ENCODE measurements around the gene FANCG. TPM values are rescaled to one million over a fixed set of nuclear protein-coding genes. Genes with fewer than 3 reads are reported as not detected.
A peak's percentile ranks its signal among the peaks of the same experiment; 100 is the strongest.

FANCG gene
- total RNA-seq, 2 donors from 2014 or later, result 114 to 194 TPM

DNA sequence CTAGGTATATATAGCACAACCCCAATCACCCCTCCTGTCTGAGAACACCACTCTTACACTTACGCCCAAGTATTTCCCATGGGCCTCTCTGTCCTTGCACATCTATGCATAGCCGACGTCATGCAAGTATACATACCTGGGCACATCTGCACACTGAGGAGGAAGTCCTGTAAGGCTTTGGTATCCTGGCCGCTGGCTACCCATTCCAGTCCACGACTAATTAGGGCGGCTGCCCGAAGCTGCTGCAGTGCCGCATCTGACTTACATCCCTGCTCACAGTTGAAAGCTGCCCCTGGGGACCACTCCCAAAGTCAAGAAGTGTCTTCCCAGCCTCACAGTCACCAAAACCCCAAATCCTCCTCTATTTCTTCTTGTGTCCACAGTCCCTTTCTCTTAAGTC, 5.0 kb downstream of the FANCG start:
- no peak for DNase-seq (ENCODE audit: low spot score in 2 of 2)
- Mint-ChIP-seq H3K27ac (no peak overlapping the region), H3K9me3 (no peaks in the 10 kb centered on the region), H3K36me3 (peaks cover 64 to 74% of the 10 kb centered on the region in 2 donors)
- no peak for ATAC-seq

DNA sequence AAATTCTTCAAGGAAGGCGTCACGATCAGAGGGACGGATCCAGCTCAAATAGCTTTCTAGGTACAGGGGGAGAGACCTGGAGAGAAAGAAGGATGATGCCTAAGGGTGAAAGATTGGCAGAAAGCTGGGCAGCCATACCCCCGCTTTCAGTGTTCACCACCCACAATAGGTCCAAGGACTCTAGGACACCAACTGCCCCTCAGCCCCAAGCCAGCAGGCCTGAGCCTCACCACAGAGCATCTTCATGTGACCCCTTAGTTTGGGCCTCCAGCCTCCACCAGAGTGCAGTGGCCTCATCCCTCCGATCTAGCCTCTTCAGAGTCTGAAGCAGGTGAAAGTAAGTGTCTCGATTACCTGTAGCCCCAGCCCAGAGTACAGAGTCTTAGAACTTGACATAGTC, 5.6 kb downstream of the FANCG start:
- Mint-ChIP-seq H3K9me3 (no peaks in the 10 kb centered on the region), H3K27ac (no peak overlapping the region), H3K36me3 (peaks cover 58 to 73% of the 10 kb centered on the region in 2 donors)
- no peak for DNase-seq (ENCODE audit: low spot score in 2 of 2)
- ATAC-seq, result no peak

GRCh38 chr9:35073279-35073612, 6.5 kb downstream of the FANCG start:
- peak in 1 of 2 donors; percentile 21 for ATAC-seq
- peak overlapping the region; percentile 94 to 97 for H3K27ac Mint-ChIP-seq
- H3K9me3 Mint-ChIP-seq, result no peaks in the 10 kb centered on the region
- peaks cover 50 to 72% of the 10 kb centered on the region in 2 donors for H3K36me3 Mint-ChIP-seq
- DNase-seq (ENCODE audit: low spot score in 2 of 2), result peak in 1 of 2 donors; percentile 19

DNA sequence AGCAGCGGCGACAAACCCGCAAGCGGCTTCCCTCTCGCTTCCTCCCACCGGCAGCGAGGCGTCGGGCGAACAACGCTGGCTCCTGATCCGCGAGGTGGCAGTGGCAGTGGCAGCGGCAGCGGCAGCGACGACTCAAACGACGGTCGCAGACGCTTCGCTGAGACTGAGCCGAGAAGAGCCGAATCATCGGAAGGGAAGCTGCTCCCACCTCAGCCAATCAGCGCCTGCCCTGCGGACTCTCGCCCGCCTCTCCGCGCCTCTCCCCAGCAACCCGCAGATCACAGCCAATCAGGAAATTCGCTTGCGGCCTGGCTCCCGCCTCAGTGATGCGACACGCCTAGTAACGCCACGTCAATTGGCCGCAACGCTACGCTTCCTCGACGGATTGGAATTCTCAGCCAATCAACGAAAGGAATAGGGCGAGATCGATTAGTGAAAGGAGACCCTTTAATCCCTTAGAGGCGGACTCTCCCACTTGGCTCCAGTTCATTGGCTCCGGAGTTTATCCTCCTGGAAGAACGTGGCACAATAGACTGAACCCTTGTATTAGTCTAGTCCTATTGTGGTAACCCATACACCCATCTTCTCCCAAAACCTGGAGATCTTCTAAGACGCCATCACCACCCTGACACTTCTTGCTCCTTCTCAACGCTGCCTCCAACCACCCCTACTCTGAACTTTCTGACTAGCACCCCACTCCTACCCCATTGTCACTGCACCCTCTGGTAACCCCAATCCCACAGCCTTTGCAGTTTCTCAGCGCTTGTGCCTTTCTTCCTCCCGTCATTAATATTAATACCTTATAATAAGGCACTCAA, 7.1 kb downstream of the FANCG start, which contains the start of gene VCP:
TSS of gene VCP (minus strand) at position 165 of the 818 bp plus-strand sequence. CDS start 272 bp downstream, outside the sequence.
- peak; percentile 88 to 91 for ATAC-seq
- no peaks in the 10 kb centered on the region for H3K9me3 Mint-ChIP-seq
- peaks cover 50 to 72% of the 10 kb centered on the region in 2 donors for H3K36me3 Mint-ChIP-seq
- DNase-seq (ENCODE audit: low spot score in 2 of 2), result peak; percentile 93 to 99
- H3K27ac Mint-ChIP-seq, result peak within 1 kb of the TSS; percentile 94 to 99

GRCh38 chr9:35071814-35072460, 7.8 kb downstream of the FANCG start:
- ATAC-seq (peak; percentile 66 to 68), DNase-seq (ENCODE audit: low spot score in 2 of 2) (peak; percentile 69 to 83)
- Mint-ChIP-seq H3K27ac (peak overlapping the region; percentile 94 to 99), H3K9me3 (no peaks in the 10 kb centered on the region), H3K36me3 (peaks cover 50 to 72% of the 10 kb centered on the region in 2 donors)

- H3K36me3 Mint-ChIP-seq, result peaks cover 52 to 73% of the 10 kb centered on the region in 2 donors
- ATAC-seq (no peak), DNase-seq (ENCODE audit: low spot score in 2 of 2) (no peak)
- H3K27ac Mint-ChIP-seq, result peak overlapping the region; percentile 94 to 99
- H3K9me3 Mint-ChIP-seq, result no peaks in the 10 kb centered on the region
Observed at GRCh38 chr9:35070823-35071813, 8.6 kb downstream of the FANCG start.

- no peak for DNase-seq (ENCODE audit: low spot score in 2 of 2)
- Mint-ChIP-seq H3K9me3 (no peaks in the 10 kb centered on the region), H3K27ac (peak overlapping the region in 1 of 2 donors; percentile 64), H3K36me3 (peaks cover 41 to 57% of the 10 kb centered on the region in 2 donors)
- no peak for ATAC-seq
Observed at GRCh38 chr9:35069020-35069419, 10.7 kb downstream of the FANCG start.

DNA sequence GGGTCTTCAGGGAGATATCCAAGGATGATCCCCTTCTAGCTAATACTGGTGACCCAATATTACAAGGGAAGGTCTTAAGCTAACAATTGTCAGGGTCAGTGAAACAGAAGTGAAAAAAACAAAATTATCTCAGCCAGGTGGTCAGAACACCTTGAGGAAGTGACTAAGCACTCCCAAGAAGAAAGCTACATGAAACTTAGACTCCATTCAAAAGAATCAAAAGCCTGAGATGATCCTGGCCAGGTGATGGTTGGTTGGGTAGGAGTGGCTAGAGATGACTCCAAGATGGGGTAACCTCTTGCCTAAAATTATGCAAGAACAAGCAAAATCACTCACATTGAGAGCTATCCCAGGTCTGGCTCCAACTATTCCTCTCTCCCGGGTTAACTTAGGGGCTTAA, 12.7 kb downstream of the FANCG start:
- Mint-ChIP-seq H3K27ac (peak overlapping the region; percentile 64 to 92), H3K9me3 (no peaks in the 10 kb centered on the region)
- no peak for DNase-seq (ENCODE audit: low spot score in 2 of 2)

GRCh38 chr9:35060548-35061207, 19.1 kb downstream of the FANCG start:
- H3K36me3 Mint-ChIP-seq, result peaks cover 52 to 57% of the 10 kb centered on the region in 2 donors
- ATAC-seq (no peak), DNase-seq (ENCODE audit: low spot score in 2 of 2) (no peak)
- no peaks in the 10 kb centered on the region for H3K9me3 Mint-ChIP-seq
- H3K27ac Mint-ChIP-seq, result peak overlapping the region in 1 of 2 donors; percentile 84

More for the DNA sequence above, 12.7 kb downstream of the FANCG start:
- peaks cover 47 to 56% of the 10 kb centered on the region in 2 donors for H3K36me3 Mint-ChIP-seq
- no peak for ATAC-seq

- H3K9me3 Mint-ChIP-seq, result no peaks in the 10 kb centered on the region
- H3K36me3 Mint-ChIP-seq, result peaks cover 52 to 63% of the 10 kb centered on the region in 2 donors
- no peak for ATAC-seq
- DNase-seq (ENCODE audit: low spot score in 2 of 2), result no peak
- H3K27ac Mint-ChIP-seq, result peak overlapping the region in 1 of 2 donors; percentile 84
Observed at GRCh38 chr9:35059438-35059837, 20.3 kb downstream of the FANCG start.

DNA sequence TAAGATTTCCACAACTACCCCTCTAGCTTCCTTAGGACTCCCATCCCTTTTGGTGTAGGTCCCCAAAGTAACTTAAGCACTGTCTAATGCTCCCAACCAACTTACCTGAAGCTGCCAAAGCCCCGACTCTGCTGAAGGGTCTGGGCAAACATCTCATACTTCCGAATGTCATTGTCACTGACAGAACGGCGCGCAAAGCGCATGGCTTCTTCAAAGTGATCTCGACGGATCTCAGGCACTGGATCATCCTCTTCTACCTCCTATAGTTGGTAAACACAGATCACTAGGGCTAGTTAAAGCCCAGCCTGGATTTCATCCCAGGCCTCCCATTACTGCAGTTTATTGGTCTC, 22.5 kb downstream of the FANCG start:
- ATAC-seq (peak in 1 of 2 donors; percentile 14), DNase-seq (ENCODE audit: low spot score in 2 of 2) (no peak)
- H3K27ac Mint-ChIP-seq, result no peak overlapping the region
- peaks cover 42 to 59% of the 10 kb centered on the region in 2 donors for H3K36me3 Mint-ChIP-seq
- H3K9me3 Mint-ChIP-seq, result no peaks in the 10 kb centered on the region

- ATAC-seq (peak; percentile 31 to 36), DNase-seq (ENCODE audit: low spot score in 2 of 2) (no peak)
- Mint-ChIP-seq H3K9me3 (no peaks in the 10 kb centered on the region), H3K27ac (no peak overlapping the region), H3K36me3 (peaks cover 39 to 55% of the 10 kb centered on the region in 2 donors)
Observed at GRCh38 chr9:35056571-35057270, 23.0 kb downstream of the FANCG start.

- DNase-seq (ENCODE audit: low spot score in 2 of 2) (no peak), ATAC-seq (no peak)
- H3K27ac Mint-ChIP-seq, result peak overlapping the region in 1 of 2 donors; percentile 47
- peaks cover 29 to 44% of the 10 kb centered on the region in 2 donors for H3K36me3 Mint-ChIP-seq
- no peaks in the 10 kb centered on the region for H3K9me3 Mint-ChIP-seq
Observed at GRCh38 chr9:35054871-35055644, 24.7 kb downstream of the FANCG start.

DNA sequence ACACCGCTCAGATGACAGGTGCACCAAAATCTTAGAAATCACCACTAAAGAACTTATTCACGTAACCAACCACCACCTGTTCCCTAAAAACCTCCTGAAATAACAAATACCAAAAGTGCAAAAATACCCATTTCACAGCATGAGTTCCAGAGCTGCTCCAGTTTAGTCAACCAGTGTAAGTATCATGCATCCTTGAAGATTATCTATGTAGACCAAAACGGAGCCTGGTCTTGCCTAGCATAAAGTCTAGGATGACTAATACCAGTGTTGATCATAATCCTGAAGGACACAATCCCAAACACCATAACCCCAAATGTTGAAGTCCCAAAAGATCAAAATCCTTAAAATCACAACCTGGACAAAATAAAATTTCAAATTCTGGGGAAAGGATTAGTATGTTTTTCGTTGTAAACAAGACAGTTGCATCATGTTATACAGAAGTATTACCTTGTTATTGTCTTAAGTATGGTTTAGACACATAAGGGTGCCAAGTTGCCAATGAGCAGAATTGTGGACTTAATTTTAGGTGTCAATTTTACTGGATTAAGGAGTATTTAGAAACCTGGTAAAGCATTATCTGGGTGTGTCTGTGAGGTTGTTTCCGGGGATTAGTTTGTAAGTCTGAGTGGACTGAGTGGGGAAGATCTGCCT, 25.4 kb downstream of the FANCG start:
- ATAC-seq (no peak), DNase-seq (ENCODE audit: low spot score in 2 of 2) (no peak)
- Mint-ChIP-seq H3K27ac (no peak overlapping the region), H3K36me3 (peaks cover 25 to 38% of the 10 kb centered on the region in 2 donors), H3K9me3 (no peaks in the 10 kb centered on the region)

All from activated naive CD4-positive, alpha-beta T cell treated with anti-CD3 and anti-CD28 coated beads, Interleukin-2, amount 50 U/mL, for 72 hours (primary cell).